Esophagus (tissue), 2 donors: ENCODE data around the gene PROCR. TPM values are rescaled to one million over a fixed set of nuclear protein-coding genes. Genes with fewer than 3 reads are reported as not detected.
"Not testable (repeated sequence)": the region's sequence is repeated elsewhere in the genome, so short reads cannot be mapped to it uniquely, and the experiment has no call there.

ENCODE experiments used
- H3K27ac ChIP-seq, 2 donors: one replicate each; pipeline ENCODE4 v1.5.1; 2013; ENCODE audit warnings: low read depth in 2 of 2, mild to moderate bottlenecking in 2 of 2, inconsistent platforms in 1 of 2, low read length in 1 of 2, moderate library complexity in 1 of 2
- H3K27me3 ChIP-seq, 2 donors: one replicate each; pipeline ENCODE4 v1.6.1; 2013; ENCODE audit warnings: low read length in 2 of 2, control low read depth in 1 of 2, mild to moderate bottlenecking in 1 of 2; ENCODE audit not compliant: insufficient read depth in 2 of 2, control insufficient read depth in 1 of 2
- H3K36me3 ChIP-seq, 2 donors: one replicate each; pipeline ENCODE4 v1.6.1; 2013; ENCODE audit warnings: low read length in 1 of 2; ENCODE audit not compliant: control insufficient read depth in 2 of 2, insufficient read depth in 2 of 2
- H3K4me1 ChIP-seq, 2 donors: one replicate each; pipeline ENCODE4 v1.6.1; 2013; ENCODE audit warnings: low read length in 1 of 2; ENCODE audit not compliant: control insufficient read depth in 2 of 2, insufficient read depth in 2 of 2
- H3K4me3 ChIP-seq, 2 donors: one replicate each; pipeline ENCODE4 v1.5.1; 2013; ENCODE audit warnings: low read length in 2 of 2, mild to moderate bottlenecking in 2 of 2, low read depth in 1 of 2, moderate library complexity in 1 of 2
- H3K9me3 ChIP-seq, 2 donors: one replicate each; pipeline ENCODE4 v1.6.1; 2013; ENCODE audit warnings: mild to moderate bottlenecking in 2 of 2, low read depth in 1 of 2, low read length in 1 of 2, moderate library complexity in 1 of 2; ENCODE audit not compliant: control insufficient read depth in 2 of 2, insufficient read depth in 1 of 2
- WGBS, 2 donors: extraction: QIAGEN DNeasy Blood & Tissue Kit; methylation state at CpG; one replicate each; pipeline ENCODE4 v1.1.7; 2013; 5-methylcytosine and 5-hydroxymethylcytosine counted together
- polyA plus RNA-seq, 2 donors: library from polyadenylated mRNA; stranded (reverse); fragments of 200-250 nt; gene quantifications; one replicate each; pipeline ENCODE4 v1.2.3, GENCODE V29; 2013
- donor health status: healthy with polysubstance abuse.
- donor health status: Bipolar disorder and iron deficiency.

Gene PROCR
- polyA plus RNA-seq, 2 donors = 5.3 to 7.5 TPM

DNA sequence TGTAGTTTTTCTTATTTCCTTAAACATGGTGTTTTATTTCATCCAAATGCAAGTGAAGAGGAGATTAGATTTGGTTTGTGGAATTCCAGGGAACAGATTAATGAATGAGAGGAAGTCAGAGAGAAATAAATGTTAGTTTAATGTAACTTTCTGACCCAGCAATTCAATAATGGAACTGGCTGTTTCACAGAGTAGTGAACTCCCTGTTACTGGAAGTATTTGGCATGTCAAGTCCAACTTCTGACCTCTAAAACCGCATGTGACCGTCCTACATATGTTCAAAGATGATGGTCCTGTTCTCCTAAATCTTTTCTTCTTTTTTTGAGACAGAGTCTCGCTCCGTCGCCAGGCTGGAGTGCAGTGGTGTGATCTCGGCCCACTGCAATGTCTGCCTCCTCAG lies 18.7 kb downstream of the PROCR start:
- Histone ChIP-seq H3K27me3 (no peaks in the 10 kb centered on the region), H3K4me1 (no peaks in the 10 kb centered on the region), H3K9me3 (no peaks in the 10 kb centered on the region), H3K36me3 (no peaks in the 10 kb centered on the region), H3K4me3 (no peak overlapping the region), H3K27ac (no peak overlapping the region)
- 80 to 84% methylated on average over 6 of the region's 6 CpGs for WGBS, 2 donors

DNA sequence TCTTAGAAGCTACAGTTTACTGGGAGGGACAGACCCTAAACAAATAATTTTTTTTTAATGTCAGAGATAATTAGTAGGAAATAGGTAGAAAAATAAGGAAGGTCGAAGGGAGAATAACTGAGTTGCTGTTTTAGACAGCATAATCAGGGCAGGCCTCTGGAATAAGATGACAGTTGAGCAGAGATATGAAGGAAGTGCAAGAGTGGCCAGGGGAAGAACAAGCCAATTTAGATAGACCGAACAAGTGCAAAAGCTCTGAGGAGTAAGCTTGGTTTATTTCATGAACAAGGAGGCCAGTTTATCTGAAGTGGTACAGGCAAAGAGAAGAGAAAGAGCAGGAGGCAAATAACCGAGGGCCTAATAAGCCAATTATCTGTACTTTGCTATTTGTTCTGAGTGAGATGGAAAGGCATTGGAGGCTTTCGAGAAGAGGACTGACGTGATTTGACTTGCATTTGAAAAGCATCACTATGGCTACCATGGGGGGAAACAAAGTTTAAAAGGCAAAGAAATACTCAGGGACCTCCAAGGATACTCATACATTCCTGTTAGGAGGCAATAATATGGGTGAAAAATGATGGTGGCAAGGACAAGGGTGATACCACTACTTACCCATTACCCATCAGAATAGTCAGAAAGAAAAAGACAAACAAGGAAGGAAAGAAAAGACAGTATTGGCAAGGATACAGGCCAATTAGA lies 19.7 kb downstream of the PROCR start:
- H3K36me3 ChIP-seq = no peaks in the 10 kb centered on the region
- H3K4me1 ChIP-seq = no peaks in the 10 kb centered on the region
- H3K27me3 ChIP-seq = no peaks in the 10 kb centered on the region
- no peaks in the 10 kb centered on the region for H3K9me3 ChIP-seq
- H3K4me3 ChIP-seq = no peak overlapping the region
- no peak overlapping the region for H3K27ac ChIP-seq
- WGBS, 2 donors = 76 to 86% methylated on average over 5 of the region's 5 CpGs

DNA sequence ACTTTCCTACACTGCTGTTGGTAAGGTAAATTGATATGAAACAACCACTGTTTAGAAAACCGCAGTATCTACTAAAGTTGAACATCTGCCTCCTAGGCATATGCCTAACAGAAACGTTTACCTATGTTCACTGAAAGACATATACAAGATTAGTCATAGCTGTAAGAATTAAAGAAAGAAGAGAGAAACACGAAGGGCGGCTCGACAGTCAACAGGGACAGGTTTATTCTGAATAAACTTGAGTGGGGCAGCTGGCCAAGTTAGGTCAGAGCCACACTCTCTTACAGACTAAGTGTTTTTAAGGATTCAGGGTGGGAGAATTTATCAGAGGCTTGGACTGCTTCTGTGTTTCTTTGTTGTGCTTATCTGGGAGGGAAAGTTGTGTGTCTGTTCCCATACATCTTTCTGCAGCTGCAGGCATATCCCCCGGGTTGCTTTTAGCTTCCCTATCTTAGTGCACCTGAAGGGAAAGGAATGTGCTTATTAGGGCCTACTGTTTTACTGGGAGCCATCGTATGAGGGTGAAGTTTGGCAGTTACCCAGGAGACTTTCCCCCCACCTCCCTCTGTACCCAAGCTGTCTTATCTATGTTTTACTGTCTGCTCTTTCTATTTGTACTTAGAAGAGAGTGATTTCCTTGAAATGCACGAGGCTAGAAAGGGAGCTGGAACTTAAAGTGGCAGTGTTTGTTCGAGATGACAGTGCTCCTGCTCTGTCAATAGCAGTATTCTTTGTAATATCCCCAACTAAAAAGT lies 20.4 kb downstream of the PROCR start:
- Histone ChIP-seq H3K9me3 (no peaks in the 10 kb centered on the region), H3K4me1 (no peaks in the 10 kb centered on the region), H3K27me3 (no peaks in the 10 kb centered on the region), H3K27ac (no peak overlapping the region), H3K36me3 (no peaks in the 10 kb centered on the region), H3K4me3 (no peak overlapping the region)
- 43 to 47% methylated on average over 9 of the region's 9 CpGs for WGBS, 2 donors

- not testable (repeated sequence) for H3K27ac ChIP-seq, H3K27me3 ChIP-seq, H3K9me3 ChIP-seq, H3K4me1 ChIP-seq, H3K36me3 ChIP-seq, H3K4me3 ChIP-seq
- WGBS, 2 donors = 88 to 90% methylated on average over 9 of the region's 9 CpGs
Observed at GRCh38 chr20:35193031-35193791, 21.3 kb downstream of the PROCR start.

DNA sequence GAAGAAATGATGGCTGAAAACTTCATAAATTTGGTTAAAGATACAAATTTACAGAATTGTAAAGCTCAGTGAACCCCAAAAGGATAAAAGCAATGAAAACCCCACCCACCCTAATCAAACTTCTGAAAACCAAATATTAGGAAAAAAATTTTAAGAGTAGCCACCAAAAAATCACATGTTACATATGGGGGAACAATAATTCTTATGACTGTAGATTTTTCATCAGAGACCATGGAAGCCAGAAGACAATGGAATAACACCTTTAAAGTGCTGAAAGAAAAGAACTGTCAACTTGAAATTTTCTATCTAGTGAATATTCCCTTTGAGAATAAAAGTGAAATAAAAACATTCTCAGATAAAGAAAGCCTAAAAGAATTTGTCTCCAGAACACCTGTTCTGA lies 24.4 kb downstream of the PROCR start:
- Histone ChIP-seq H3K4me1 (no peaks in the 10 kb centered on the region), H3K27me3 (no peaks in the 10 kb centered on the region), H3K27ac (no peak overlapping the region), H3K9me3 (no peaks in the 10 kb centered on the region), H3K4me3 (no peak overlapping the region), H3K36me3 (no peaks in the 10 kb centered on the region)

DNA sequence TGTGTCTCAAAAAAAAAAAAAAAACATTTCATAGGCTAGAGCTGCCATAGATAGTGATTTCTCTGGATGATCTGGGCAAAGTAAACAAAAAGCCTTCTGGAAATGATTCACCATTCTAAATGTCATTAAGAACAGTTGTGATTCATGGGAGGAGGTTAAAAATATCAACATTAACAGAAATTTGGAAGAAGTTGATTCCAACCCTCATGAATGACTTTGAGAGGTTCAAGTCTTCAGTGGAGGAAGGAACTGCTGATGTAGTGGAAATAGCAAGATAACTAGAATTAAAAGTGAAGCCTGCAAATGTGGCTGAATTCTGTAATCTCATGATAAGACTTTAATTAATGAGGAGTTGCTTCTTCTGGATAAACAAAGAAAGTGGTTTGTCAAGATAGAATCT lies 27.9 kb downstream of the PROCR start:
- no peak overlapping the region for H3K27ac ChIP-seq

DNA sequence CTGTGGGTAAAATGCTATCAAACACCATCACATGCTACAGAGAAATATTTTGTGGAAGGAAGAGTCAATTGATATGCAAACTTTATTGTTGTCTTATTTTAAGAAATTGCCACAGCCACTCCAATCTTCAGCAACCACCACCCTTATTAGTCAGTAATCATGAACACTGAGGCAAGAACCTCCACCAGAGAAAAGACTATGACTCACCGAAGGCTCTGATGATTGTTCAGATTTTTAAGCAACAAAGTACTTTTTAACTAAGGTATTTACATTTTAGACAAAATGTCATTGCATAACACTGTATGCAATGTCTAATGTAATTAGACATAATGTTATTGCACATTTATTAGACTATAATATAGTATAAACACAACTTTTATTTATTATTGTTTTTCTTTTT lies 28.4 kb downstream of the PROCR start:
- H3K27ac ChIP-seq = no peak overlapping the region
- 54 to 63% methylated on average over 1 of the region's 1 CpG for WGBS, 2 donors
- H3K9me3 ChIP-seq = no peaks in the 10 kb centered on the region
- H3K4me3 ChIP-seq = no peak overlapping the region
- no peaks in the 10 kb centered on the region for H3K4me1 ChIP-seq
- H3K36me3 ChIP-seq = no peaks in the 10 kb centered on the region
- no peaks in the 10 kb centered on the region for H3K27me3 ChIP-seq

More for the DNA sequence above, 27.9 kb downstream of the PROCR start:
- Histone ChIP-seq H3K36me3 (no peaks in the 10 kb centered on the region), H3K4me3 (no peak overlapping the region), H3K27me3 (no peaks in the 10 kb centered on the region), H3K4me1 (no peaks in the 10 kb centered on the region), H3K9me3 (no peaks in the 10 kb centered on the region)

GRCh38 chr20:35201467-35201866 lies 29.6 kb downstream of the PROCR start:
- not testable (repeated sequence) for H3K4me3 ChIP-seq, H3K27me3 ChIP-seq, H3K4me1 ChIP-seq, H3K9me3 ChIP-seq, H3K36me3 ChIP-seq, H3K27ac ChIP-seq
- 95 to 98% methylated on average over 5 of the region's 5 CpGs for WGBS, 2 donors

GRCh38 chr20:35206802-35207201 lies 34.9 kb downstream of the PROCR start:
- H3K27me3 ChIP-seq = no peaks in the 10 kb centered on the region
- no peaks in the 10 kb centered on the region for H3K4me1 ChIP-seq
- H3K36me3 ChIP-seq = no peaks in the 10 kb centered on the region
- no peaks in the 10 kb centered on the region for H3K9me3 ChIP-seq
- no peak overlapping the region for H3K27ac ChIP-seq
- WGBS, 2 donors = 78 to 85% methylated on average over 1 of the region's 1 CpG
- H3K4me3 ChIP-seq = no peak overlapping the region
